Loucy (cell line): ENCODE measurements around the gene SUCLG2.

ENCODE experiments used
- CTCF ChIP-seq: fragments of 200-600 bp; sonication (generic); conservative IDR thresholded peaks from 2 replicates; pipeline ENCODE4 v1.5.1; 2014; ENCODE audit warnings: mild to moderate bottlenecking, antibody characterized with exemption, low read length
- EZH2phosphoT487 ChIP-seq: fragments of 200-600 bp; IDR thresholded peaks from 2 replicates; pipeline ENCODE4 v1.6.1; 2018; ENCODE audit warnings: antibody characterized with exemption, mild to moderate bottlenecking, moderate library complexity, borderline replicate concordance

GRCh38 chr3:67529915-67530314 is 124.5 kb downstream of the SUCLG2 start:
- TF ChIP-seq EZH2phosphoT487, result no peak
- no peak for TF ChIP-seq CTCF
